A673 (cell line): ENCODE results near the gene GIMAP6. TPM values are rescaled to one million over a fixed set of nuclear protein-coding genes. Genes with fewer than 3 reads are reported as not detected.
"Not testable (repeated sequence)": the region's sequence is repeated elsewhere in the genome, so short reads cannot be mapped to it uniquely, and the experiment has no call there.

ENCODE experiments used
- BruUV-seq: library from RNA; stranded (reverse); fragments of 400-500 nt; replicated peaks from 2 replicates; lab custom pipeline; 2021; lab: Mats Ljungman, UMichigan
- CTCF ChIA-PET: fragments of 300-600 bp; sonication (Branson Sonifier 250); formaldehyde crosslinking; loops from one replicate; lab custom pipeline; 2022; ENCODE audit warnings: antibody characterized with exemption; lab: Charles Lee
- POLR2A ChIA-PET: fragments of 300-600 bp; sonication (Branson Sonifier 250); formaldehyde crosslinking; loops from one replicate; lab custom pipeline; 2022; ENCODE audit warnings: antibody characterized with exemption; ENCODE audit not compliant: low non-redundant PET; lab: Charles Lee
- DNase-seq: peaks from one replicate; pipeline ENCODE4 v3.0.0-alpha.2; 2015; ENCODE audit warnings: low spot score
- H3K27ac ChIP-seq: fragments of 200-600 bp; sonication (generic); 2 replicates; pipeline ENCODE4 v1.5.1; 2016; ENCODE audit warnings: mixed run types, low read depth, mild to moderate bottlenecking, mixed read lengths, antibody characterized with exemption, low read length; ENCODE audit not compliant: poor library complexity, severe bottlenecking
- H3K27me3 ChIP-seq: fragments of 200-600 bp; sonication (generic); replicated peaks from 2 replicates; pipeline ENCODE4 v1.6.1; 2017; ENCODE audit warnings: mixed run types, low read depth, mild to moderate bottlenecking, mixed read lengths, antibody characterized with exemption, low read length; ENCODE audit not compliant: insufficient read depth, poor library complexity
- H3K36me3 ChIP-seq: fragments of 200-600 bp; sonication (generic); 2 replicates; pipeline ENCODE4 v1.6.1; 2016; ENCODE audit warnings: mixed run types, mild to moderate bottlenecking, mixed read lengths, antibody characterized with exemption, low read length; ENCODE audit not compliant: insufficient read depth, poor library complexity, severe bottlenecking
- H3K4me1 ChIP-seq: fragments of 200-600 bp; sonication (generic); 2 replicates; pipeline ENCODE4 v1.6.1; 2017; ENCODE audit warnings: mixed run types, mild to moderate bottlenecking, mixed read lengths, antibody characterized with exemption, low read length; ENCODE audit not compliant: insufficient read depth, poor library complexity, severe bottlenecking
- H3K4me3 ChIP-seq: fragments of 200-600 bp; sonication (generic); 2 replicates; pipeline ENCODE4 v1.5.1; 2016; ENCODE audit warnings: low read depth, mixed run types, mild to moderate bottlenecking, mixed read lengths, low read length; ENCODE audit not compliant: poor library complexity, severe bottlenecking
- H3K9me3 ChIP-seq: fragments of 200-600 bp; sonication (generic); 2 replicates; pipeline ENCODE4 v1.6.1; 2016; ENCODE audit warnings: mixed run types, low read depth, mild to moderate bottlenecking, mixed read lengths, antibody characterized with exemption, low read length; ENCODE audit not compliant: poor library complexity, severe bottlenecking
- EZH2 ChIP-seq: fragments of 200-600 bp; sonication (generic); IDR thresholded peaks from 2 replicates; pipeline ENCODE4 v1.6.1; 2017; ENCODE audit warnings: borderline replicate concordance, low read depth, mild to moderate bottlenecking, mixed read lengths, antibody characterized with exemption, low read length; ENCODE audit not compliant: poor library complexity, severe bottlenecking
- intact Hi-C: fragments of 100-400 bp; cut with micrococcal nuclease; formaldehyde crosslinking; loops from one replicate; pipeline ENCODE4 v1.10.0; 2022; ENCODE audit not compliant: unreplicated experiment
- total RNA-seq: library from RNA; stranded (reverse); gene quantifications from 2 replicates; pipeline ENCODE4 v1.2.3, GENCODE V29; 2021
- TF ChIP-seq, protein P1 (sequence below): fragments of 300-800, 200-600 bp; sonication (generic); conservative IDR thresholded peaks from 2 replicates; pipeline ENCODE4 v1.5.1; 2017; ENCODE audit warnings: low read depth, mild to moderate bottlenecking, antibody characterized with exemption, low read length, moderate library complexity, mixed read lengths

The GIMAP6 gene
- total RNA-seq, 1 experiment from 2014 or later, result not detected

DNA sequence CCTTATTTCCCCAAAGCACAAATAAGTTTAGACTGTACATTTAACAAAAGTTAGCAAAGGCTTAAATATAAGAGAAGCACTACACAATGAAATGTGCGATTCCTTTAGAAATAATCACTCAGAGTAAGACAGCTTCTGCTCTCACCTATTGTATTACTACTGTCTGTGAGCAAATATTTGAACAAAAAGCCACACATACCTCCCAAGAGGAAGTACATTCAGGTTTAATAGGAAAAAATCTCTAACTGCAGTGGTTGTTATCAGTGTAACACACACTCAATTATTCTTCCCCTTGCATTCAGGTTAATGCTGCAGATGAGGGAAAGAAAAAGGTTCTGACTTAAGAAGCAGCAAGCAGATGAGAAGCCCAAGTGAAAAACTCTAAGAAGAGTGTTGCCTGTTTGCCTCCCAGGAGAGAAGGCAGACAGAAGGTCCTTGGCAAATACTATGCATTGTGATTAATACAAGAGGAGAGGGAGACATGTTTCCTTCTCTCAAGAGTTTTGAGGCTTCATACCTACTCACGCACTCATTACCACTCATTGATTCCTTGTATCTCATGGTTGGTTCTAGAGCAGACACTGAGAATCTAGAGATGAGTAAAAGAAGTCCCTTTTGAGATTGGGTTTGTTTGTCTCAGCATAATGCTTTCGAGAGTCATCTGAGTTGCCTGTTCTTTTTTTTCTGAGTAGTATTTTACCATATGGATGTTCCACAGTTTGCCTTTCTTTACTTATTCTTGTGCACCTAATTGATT, 51.4 kb downstream of the GIMAP6 start:
- intact Hi-C loops, result no loop called here
- CTCF ChIA-PET, result no interaction called here
- POLR2A ChIA-PET, result no interaction called here

DNA sequence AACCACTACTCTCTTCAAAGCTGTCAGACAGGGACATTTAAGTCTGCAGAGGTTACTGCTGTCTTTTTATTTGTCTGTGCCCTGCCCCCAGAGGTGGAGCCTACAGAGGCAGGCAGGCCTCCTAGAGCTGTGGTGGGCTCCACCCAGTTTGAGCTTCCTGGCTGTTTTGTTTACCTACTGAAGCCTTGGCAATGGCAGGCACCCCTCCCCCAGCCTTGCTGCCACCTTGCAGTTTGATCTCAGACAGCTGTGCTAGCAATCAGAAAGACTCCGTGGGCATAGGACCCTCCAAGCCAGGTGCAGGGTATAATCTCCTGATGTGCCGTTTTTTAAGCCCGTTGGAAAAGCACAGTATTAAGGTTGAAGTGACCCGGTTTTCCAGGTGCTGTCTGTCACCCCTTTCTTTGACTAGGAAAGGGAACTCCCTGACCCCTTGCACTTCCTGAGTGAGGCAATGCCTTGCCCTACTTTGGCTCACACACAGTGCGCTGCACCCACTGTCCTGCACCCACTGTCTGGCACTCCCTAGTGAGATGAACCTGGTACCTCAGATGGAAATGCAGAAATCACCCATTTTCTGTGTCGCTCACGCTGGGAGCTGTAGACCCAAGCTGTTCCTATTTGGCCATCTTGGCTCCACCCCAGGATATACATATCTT, 52.1 kb downstream of the GIMAP6 start:
- intact Hi-C loops, POLR2A ChIA-PET, H3K27ac ChIP-seq, CTCF ChIA-PET, H3K27me3 ChIP-seq, H3K4me3 ChIP-seq, H3K9me3 ChIP-seq, BruUV-seq, H3K36me3 ChIP-seq, H3K4me1 ChIP-seq, DNase-seq: not testable (repeated sequence)

More for the DNA sequence above, 51.4 kb downstream of the GIMAP6 start:
- no peak overlapping the region for H3K27ac ChIP-seq
- no peak for DNase-seq
- no peak for TF ChIP-seq EZH2
- TF ChIP-seq, protein P1, sequence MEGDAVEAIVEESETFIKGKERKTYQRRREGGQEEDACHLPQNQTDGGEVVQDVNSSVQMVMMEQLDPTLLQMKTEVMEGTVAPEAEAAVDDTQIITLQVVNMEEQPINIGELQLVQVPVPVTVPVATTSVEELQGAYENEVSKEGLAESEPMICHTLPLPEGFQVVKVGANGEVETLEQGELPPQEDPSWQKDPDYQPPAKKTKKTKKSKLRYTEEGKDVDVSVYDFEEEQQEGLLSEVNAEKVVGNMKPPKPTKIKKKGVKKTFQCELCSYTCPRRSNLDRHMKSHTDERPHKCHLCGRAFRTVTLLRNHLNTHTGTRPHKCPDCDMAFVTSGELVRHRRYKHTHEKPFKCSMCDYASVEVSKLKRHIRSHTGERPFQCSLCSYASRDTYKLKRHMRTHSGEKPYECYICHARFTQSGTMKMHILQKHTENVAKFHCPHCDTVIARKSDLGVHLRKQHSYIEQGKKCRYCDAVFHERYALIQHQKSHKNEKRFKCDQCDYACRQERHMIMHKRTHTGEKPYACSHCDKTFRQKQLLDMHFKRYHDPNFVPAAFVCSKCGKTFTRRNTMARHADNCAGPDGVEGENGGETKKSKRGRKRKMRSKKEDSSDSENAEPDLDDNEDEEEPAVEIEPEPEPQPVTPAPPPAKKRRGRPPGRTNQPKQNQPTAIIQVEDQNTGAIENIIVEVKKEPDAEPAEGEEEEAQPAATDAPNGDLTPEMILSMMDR, result no peak
- no peaks in the 10 kb centered on the region for H3K36me3 ChIP-seq
- H3K27me3 ChIP-seq, result no peaks in the 10 kb centered on the region
- H3K4me3 ChIP-seq, result no peak overlapping the region
- H3K4me1 ChIP-seq, result no peaks in the 10 kb centered on the region
- no peaks in the 10 kb centered on the region for H3K9me3 ChIP-seq
- no TSS peak for BruUV-seq

Other genes starting within 250 kb of the GIMAP6 start
- gene GIMAP8, start 181.8 kb downstream of the GIMAP6 start, total RNA-seq, result 0.07 TPM in 1 of 2 replicates, not detected in the other
- not detected in 2 replicates for gene GIMAP7, start 117.5 kb downstream of the GIMAP6 start, total RNA-seq
- not detected in 2 replicates for gene GIMAP4, start 65.0 kb downstream of the GIMAP6 start, total RNA-seq
- 4.3 TPM in 2 replicates for gene GIMAP2, start 53.3 kb upstream of the GIMAP6 start, total RNA-seq
- gene GIMAP1, start 84.2 kb upstream of the GIMAP6 start, total RNA-seq, result not detected in 2 replicates
- 0.58 TPM in 1 of 2 replicates, not detected in the other for gene GIMAP5, start 105.0 kb upstream of the GIMAP6 start, total RNA-seq
- gene TMEM176B, start 168.0 kb upstream of the GIMAP6 start, total RNA-seq, result 2.2 and 2.3 TPM in 2 replicates
- gene TMEM176A, start 168.4 kb upstream of the GIMAP6 start, total RNA-seq, result 2.3 and 2.9 TPM in 2 replicates
- not detected in 2 replicates for gene AOC1, start 220.1 kb upstream of the GIMAP6 start, total RNA-seq